HepG2 (cell line): ENCODE data around the gene SAMD10. TPM values are rescaled to one million over a fixed set of nuclear protein-coding genes. Genes with fewer than 3 reads are reported as not detected.

Experiments
- ADNP ChIP-seq: sonication (generic); formaldehyde crosslinking; IDR thresholded peaks from 2 replicates; pipeline ENCODE4 v1.4.0; 2020; ENCODE audit warnings: missing genetic modification reagents
- ELF4 ChIP-seq: sonication (generic); formaldehyde crosslinking; IDR thresholded peaks from 2 replicates; pipeline ENCODE4 v1.5.0; 2020; ENCODE audit warnings: missing genetic modification reagents, mild to moderate bottlenecking, moderate library complexity, borderline replicate concordance
- HMG20B ChIP-seq: conservative IDR thresholded peaks from 2 replicates; pipeline ENCODE4 v1.6.1; 2016; ENCODE audit warnings: missing genetic modification reagents, missing compliant biosample characterization
- NFAT5 ChIP-seq: sonication (generic); formaldehyde crosslinking; IDR thresholded peaks from 2 replicates; pipeline ENCODE4 v1.4.0; 2020; ENCODE audit warnings: missing genetic modification reagents
- NKX3-1 ChIP-seq: sonication (generic); formaldehyde crosslinking; IDR thresholded peaks from 2 replicates; pipeline ENCODE4 v1.5.0; 2020; ENCODE audit warnings: missing genetic modification reagents
- PAX8 ChIP-seq: sonication (generic); formaldehyde crosslinking; IDR thresholded peaks from 2 replicates; pipeline ENCODE4 v1.8.0; 2022; ENCODE audit warnings: mild to moderate bottlenecking, missing genetic modification reagents, borderline replicate concordance
- POGK ChIP-seq: sonication (generic); formaldehyde crosslinking; conservative IDR thresholded peaks from 2 replicates; pipeline ENCODE4 v1.8.0; 2022; ENCODE audit warnings: mild to moderate bottlenecking, moderate library complexity, missing genetic modification reagents
- POLR2AphosphoS5 ChIP-seq: IDR thresholded peaks from 2 replicates; pipeline ENCODE4 v1.6.1; 2012; ENCODE audit warnings: low read depth, low read length
- SMARCE1 ChIP-seq: fragments of 450-650 bp; IDR thresholded peaks from 2 replicates; pipeline ENCODE4 v1.6.1; 2017; ENCODE audit warnings: borderline replicate concordance
- SMYD3 ChIP-seq: sonication (generic); formaldehyde crosslinking; IDR thresholded peaks from 2 replicates; pipeline ENCODE4 v1.8.1; 2023; ENCODE audit warnings: mild to moderate bottlenecking, missing genetic modification reagents
- SSRP1 ChIP-seq: IDR thresholded peaks from 2 replicates; pipeline ENCODE4 v1.6.1; 2016; ENCODE audit warnings: control low read depth
- ZNF124 ChIP-seq: sonication (generic); formaldehyde crosslinking; IDR thresholded peaks from 2 replicates; pipeline ENCODE4 v1.4.0; 2020; ENCODE audit warnings: missing genetic modification reagents
- ZNF264 ChIP-seq: sonication (generic); formaldehyde crosslinking; IDR thresholded peaks from 2 replicates; pipeline ENCODE4 v1.4.0; 2020; ENCODE audit warnings: missing genetic modification reagents
- ZNF567 ChIP-seq: sonication (generic); formaldehyde crosslinking; IDR thresholded peaks from 2 replicates; pipeline ENCODE4 v1.8.1; 2023; ENCODE audit warnings: mild to moderate bottlenecking, missing genetic modification reagents, borderline replicate concordance
- ZNF709 ChIP-seq: sonication (generic); formaldehyde crosslinking; IDR thresholded peaks from 2 replicates; pipeline ENCODE4 v1.5.0; 2020; ENCODE audit warnings: mild to moderate bottlenecking, missing genetic modification reagents
- ZNF766 ChIP-seq: sonication (generic); formaldehyde crosslinking; IDR thresholded peaks from 2 replicates; pipeline ENCODE4 v1.5.0; 2020; ENCODE audit warnings: missing genetic modification reagents, borderline replicate concordance
- ZNF770 ChIP-seq: sonication (generic); formaldehyde crosslinking; IDR thresholded peaks from 2 replicates; pipeline ENCODE4 v1.5.0; 2020; ENCODE audit warnings: mild to moderate bottlenecking, missing genetic modification reagents
- ZNF782 ChIP-seq: sonication (generic); formaldehyde crosslinking; IDR thresholded peaks from 2 replicates; pipeline ENCODE4 v1.4.0; 2020; ENCODE audit warnings: missing genetic modification reagents, mild to moderate bottlenecking, borderline replicate concordance
- ZNF83 ChIP-seq: sonication (generic); formaldehyde crosslinking; IDR thresholded peaks from 2 replicates; pipeline ENCODE4 v1.4.0; 2020; ENCODE audit warnings: missing genetic modification reagents, mild to moderate bottlenecking, borderline replicate concordance
- polyA plus RNA-seq, 8 experiments: library from polyadenylated mRNA; depleted of rRNA in 3 of 8; stranded (reverse) in 7 of 8; unstranded in 1 of 8; fragments of >200 nt; fragmentation: Illumina TruSeq in 4 of 8; extraction: Trizol in 4 of 8; gene quantifications; 2 replicates each; pipeline versions ENCODE4 v1.2.1 to v1.2.3, GENCODE V29; 2011 to 2016; ENCODE audit warnings: low read depth in 4 of 8, missing spikeins in 1 of 8, mixed read lengths in 1 of 8; ENCODE audit not compliant: insufficient read depth in 1 of 8
- total RNA-seq, 5 experiments: library from RNA; depleted of rRNA; stranded (reverse); fragments of >200 nt; fragmentation: Illumina TruSeq; extraction: Trizol; gene quantifications; 2 replicates each; pipeline ENCODE4 v1.2.3, GENCODE V29; 2016; ENCODE audit warnings: low read depth in 1 of 5

Gene SAMD10
- total and polyA plus RNA-seq, 2 of the 13 experiments (the other 11 are each of a cell fraction or from before 2014, with no cell fraction given): 6.1 to 11.0 TPM

- TF ChIP-seq ZNF770 (CRISPR knock-in tag) (no peak), POLR2AphosphoS5 (peak; percentile 46), PAX8 (CRISPR knock-in tag) (0 out of 2 replicates have a peak, but pooled peaks have one; percentile 25), SMARCE1 (no peak), ADNP (CRISPR knock-in tag) (no peak), ZNF567 (CRISPR knock-in tag) (no peak), ZNF124 (CRISPR knock-in tag) (no peak), SSRP1 (CRISPR knock-in tag) (peak; percentile 93; the same call in 1 of the 2 replicates), NFAT5 (CRISPR knock-in tag) (no peak), ZNF709 (CRISPR knock-in tag) (peak; percentile 71; the same call in 1 of the 2 replicates), ZNF264 (CRISPR knock-in tag) (no peak), NKX3-1 (no peak), ELF4 (CRISPR knock-in tag) (no peak), ZNF766 (no peak), ZNF83 (CRISPR knock-in tag) (0 out of 2 replicates have a peak, but pooled peaks have one; percentile 19), SMYD3 (CRISPR knock-in tag) (no peak), ZNF782 (peak; percentile 46; the same call in 1 of the 2 replicates), HMG20B (no peak), POGK (peak; percentile 62; the same call in 1 of the 2 replicates)
These were observed 9.4 kb downstream of the SAMD10 start, which contains the start of gene ZNF512B (continued) for GRCh38 chr20:63969838-63970713.
